GM18520 (cell line): ENCODE measurements around the gene HEATR3.

ENCODE experiments used
- ATAC-seq: cut with Tn5 transposase; IDR thresholded peaks from one replicate; pipeline ENCODE4 v1.9.1; 2021; ENCODE audit not compliant: unreplicated experiment

Gene HEATR3

DNA sequence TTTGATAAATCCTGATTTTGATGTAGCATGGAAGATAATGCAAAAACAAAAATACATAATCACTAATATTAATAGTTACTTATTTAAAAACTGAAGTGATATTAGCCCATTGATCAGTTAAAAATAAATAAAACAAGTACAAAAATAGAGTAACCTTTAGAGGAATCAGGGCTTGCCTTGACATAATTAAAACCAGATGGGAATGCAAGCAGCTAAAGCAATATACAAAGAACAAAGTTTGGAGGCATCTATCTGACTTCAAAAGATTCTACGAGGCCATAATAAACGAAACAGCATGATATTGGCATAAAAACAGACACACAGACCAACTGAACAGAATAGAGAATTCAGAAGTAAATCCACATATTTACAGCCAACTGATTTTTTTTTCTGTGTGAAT lies 15.0 kb upstream of the HEATR3 start:
- no peak for ATAC-seq

DNA sequence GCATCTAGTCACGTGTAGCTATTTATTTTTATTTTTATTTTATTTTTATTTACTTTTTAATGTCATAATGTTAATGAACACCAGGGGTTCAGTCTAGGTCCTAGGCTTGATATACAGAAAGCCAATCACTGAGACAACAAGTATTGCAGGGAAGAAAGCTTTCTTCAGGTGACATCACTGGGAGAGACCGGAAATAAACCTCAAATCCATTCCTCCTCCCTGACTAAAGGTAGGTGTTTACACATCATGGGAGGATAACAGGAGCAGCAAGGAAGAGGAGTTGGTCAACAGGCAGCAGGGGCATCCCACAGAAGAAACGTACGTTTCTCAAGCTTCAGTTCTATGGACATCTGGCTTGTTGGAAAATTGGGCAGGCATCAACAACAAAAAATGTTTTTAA lies 9.5 kb upstream of the HEATR3 start:
- no peak for ATAC-seq

DNA sequence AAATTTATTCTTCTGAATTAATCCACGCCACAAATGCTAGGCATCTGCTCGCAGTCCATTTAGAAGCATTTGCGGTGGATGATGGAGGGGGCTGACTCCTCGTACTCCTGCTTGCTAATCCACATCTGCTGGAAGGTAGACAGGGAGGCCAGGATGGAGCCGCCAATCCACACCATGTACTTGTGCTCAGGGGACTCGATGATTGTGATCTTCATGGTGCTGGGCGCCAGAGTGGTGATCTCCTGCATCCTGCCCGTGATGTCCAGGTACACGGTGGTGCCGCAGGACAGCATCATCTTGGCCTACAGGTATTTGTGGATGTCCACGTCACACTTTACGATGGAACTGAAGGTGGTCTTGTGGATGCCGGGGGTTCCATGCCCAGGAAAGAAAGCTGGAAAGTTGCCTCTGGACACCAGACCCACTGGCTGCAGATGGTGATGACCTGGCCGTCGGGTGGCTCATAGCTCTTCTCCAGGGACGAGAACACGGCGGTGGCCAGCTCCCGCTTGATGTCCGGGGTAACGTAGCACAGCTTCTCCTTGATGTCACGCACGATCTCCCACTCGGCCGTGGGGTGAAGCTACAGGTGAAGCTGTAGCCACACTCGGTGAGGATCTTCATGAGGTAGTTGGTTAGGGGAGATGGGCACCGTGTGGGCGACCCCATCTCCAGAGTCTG lies 7.5 kb upstream of the HEATR3 start:
- ATAC-seq: no peak

DNA sequence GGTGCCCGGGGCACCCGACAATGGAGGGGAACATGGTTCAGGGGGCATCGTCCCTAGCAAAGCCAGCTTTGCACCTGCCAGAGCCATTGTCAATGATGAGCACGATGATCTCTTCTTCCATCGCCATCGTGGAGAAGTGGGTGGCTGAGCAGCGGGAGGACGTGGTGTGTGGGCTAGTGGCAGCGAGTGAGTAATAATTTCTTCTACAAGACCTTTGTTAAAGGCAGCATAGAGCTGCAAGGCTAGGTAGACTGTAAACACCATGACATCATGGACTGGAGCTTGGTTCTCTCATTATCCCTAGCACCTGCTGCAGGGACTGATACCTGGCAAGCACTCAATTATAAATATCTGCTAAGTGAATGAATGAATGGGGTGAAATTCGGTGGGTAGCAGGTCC lies 6.7 kb upstream of the HEATR3 start:
- ATAC-seq: no peak

DNA sequence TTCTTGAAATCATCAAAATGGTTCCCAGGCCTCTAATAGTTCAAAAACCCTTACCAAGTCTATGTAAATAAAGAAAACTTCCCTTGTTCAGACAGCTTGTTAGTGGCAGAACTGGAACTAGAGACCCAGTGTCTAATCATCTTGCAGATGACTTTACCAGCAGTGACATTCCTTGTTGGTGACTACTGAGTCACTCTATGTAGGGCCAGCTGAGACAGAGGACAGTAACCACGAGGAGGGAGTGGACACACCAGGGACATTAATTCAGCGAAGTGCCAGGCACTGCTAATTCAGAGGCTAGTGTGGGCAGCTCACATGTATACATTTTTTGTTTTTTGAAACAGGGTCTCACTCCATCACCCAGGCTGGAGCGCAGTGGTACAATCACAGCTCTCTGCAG lies 6.1 kb upstream of the HEATR3 start:
- no peak for ATAC-seq

GRCh38 chr16:50061326-50061725 lies 4.4 kb upstream of the HEATR3 start:
- ATAC-seq: no peak

DNA sequence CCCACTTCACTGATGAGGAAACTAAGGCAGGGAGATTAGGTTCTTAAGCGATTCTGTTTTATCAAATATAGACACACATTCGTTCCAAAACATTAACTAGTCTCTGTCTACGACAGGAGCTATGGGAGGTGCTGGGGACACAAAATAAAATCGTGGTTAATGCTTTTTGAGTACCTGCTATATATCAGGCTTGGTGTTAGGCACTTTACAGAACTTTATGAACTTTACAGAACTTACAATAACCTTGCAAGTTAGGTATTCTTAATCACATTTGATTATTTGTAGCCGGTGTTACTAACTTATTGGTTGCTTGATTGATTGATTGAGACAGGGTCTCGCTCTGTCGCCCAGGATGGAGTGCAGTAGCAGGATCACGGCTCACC lies 538 bp upstream of the HEATR3 start:
- ATAC-seq: no peak

DNA sequence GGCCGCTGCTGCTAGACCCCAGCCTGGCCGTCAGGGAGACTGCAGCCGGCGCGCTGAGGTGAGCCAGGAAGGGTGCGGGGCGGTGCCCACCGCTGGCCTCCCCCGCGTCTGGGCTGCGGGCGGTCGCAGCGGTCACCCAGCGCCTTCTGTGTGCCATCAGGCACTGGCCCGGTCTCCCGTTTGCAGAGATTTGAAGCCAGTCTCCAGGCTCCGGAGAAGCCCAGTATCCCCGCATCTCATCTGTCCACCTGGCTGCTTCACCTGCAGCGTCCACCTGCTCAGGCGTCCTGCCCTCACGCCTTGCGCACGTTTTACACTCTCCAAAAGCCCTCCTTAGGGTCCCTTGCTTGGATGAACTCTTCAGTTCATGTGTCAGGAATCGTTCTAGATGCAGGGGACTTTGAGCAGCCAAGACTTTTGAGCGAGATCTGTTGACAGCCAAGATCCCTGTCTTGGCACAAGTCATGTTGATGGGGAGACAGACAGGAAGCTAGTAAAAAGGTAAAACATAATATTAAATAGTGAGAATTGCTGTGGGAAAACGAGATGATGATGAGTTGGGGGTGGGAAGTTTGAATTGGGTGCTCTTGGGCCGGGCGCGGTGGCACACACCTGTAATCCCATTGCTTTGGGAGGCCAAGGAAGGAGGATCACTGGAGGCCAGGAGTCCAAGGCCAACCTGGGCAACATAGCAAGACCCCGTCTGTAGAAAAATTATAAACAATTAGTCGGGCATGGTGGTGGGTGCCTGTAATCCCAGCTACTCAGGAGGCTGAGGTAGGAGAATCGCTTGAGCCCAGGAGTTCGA lies 916 bp downstream of the HEATR3 start:
- ATAC-seq: no peak

DNA sequence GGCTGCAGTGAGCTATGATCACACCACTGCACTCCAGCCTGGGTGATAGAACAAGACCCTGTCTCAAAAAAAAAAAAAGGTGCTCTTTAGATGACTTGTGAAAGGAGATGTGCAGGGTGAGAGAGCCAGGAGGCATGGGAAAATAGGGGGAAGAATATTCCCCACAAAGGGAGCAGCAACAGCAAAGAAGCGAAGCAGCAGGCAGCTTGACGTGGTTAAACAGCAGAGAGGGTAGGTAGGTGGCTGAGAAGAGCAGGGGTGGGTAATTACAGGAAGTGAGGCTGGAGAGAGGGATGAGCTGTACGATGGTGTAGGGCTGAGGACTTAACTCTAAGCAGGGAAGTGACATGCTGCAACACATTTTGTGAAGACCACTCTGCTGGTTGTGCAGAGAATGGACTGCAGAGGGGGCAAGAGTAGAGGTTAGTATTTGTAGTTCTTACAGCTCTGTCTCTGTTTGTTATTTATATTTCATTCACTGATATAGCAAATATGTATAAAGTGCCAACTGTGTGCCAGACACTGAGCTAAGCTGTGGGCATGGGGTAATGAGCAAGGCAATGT lies 1.6 kb downstream of the HEATR3 start:
- no peak for ATAC-seq

DNA sequence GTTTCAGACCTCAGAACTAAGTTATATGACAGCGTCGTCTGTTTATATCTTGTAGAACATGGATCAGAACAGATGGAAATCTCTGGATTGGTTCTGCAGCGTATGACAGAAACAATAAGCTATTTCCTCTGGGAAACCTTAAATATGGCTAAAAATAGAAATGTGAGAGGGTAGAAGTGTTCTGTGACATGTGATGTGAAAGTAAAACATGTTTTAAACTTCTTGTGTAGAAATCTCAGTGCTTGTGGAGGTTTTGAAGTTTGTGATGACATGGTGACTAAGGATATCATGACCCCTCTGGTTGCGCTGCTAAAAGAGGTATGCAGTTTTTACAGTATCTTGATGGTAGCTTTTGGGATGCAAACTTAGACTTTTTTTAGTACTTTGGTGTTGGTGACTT lies 2.8 kb downstream of the HEATR3 start:
- no peak for ATAC-seq

DNA sequence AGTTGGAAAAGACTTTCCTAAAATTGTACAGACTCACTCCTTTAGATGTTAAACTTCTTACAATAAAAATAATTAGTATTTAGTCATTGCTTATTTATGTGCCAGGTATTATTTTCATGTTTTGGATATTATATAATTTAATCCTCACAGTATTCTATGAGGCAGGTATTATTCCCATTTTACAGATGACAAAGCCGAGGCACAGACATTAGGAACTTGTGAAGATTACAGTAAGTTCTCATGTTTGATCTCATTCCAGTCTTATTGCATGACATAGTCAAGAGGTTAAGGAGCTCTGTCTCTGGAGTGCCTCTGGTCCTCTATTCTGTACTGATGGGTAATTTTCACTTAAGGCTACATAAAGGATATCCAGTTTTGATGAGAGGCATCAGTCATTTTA lies 3.3 kb downstream of the HEATR3 start:
- ATAC-seq: no peak

GRCh38 chr16:50071075-50071671 lies 5.4 kb downstream of the HEATR3 start:
- ATAC-seq: no peak

- no peak for ATAC-seq
These were observed 7.0 kb downstream of the HEATR3 start for GRCh38 chr16:50072730-50073129.

GRCh38 chr16:50079397-50080140 lies 13.8 kb downstream of the HEATR3 start:
- ATAC-seq: no peak

- ATAC-seq: no peak
These were observed 15.8 kb downstream of the HEATR3 start for GRCh38 chr16:50081428-50082018.

DNA sequence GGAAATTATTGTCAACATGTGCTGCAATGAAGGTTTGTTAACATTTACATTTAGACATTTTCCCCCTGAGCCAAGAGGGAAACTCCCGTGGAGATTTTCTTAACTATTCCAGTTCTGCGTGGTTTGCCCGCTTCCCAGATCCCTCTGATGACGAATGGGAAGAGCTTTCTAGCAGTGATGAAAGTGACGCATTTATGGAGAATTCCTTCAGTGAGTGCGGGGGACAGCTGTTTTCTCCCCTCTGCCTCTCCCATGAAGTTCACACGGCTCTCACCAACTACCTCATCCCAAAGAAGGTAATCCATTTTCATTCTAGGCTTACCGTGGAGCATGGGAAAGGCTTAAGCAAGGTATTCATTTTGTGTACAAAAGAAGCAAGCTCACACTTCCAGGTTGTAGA lies 18.2 kb downstream of the HEATR3 start:
- no peak for ATAC-seq

DNA sequence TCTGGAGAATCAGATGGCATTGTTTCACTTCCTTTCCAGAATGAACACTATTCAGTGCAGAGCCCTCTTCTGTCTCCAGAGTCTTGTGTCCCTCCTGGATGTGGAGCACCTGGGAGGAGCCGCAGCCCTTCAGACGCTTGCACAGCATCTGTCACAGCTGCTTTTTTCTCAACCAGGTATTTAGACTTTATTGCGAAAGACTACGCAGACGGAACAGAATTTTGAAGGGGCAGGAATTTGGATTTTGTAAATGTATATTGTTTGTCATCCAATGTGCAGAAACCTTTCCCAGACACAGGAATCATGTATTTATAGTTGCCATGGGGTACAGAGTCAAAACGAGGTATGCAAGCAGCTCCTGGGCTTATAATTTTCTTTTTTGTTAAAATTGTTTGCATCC lies 20.4 kb downstream of the HEATR3 start:
- ATAC-seq: no peak

GRCh38 chr16:50088302-50088701 lies 22.5 kb downstream of the HEATR3 start:
- ATAC-seq: no peak

DNA sequence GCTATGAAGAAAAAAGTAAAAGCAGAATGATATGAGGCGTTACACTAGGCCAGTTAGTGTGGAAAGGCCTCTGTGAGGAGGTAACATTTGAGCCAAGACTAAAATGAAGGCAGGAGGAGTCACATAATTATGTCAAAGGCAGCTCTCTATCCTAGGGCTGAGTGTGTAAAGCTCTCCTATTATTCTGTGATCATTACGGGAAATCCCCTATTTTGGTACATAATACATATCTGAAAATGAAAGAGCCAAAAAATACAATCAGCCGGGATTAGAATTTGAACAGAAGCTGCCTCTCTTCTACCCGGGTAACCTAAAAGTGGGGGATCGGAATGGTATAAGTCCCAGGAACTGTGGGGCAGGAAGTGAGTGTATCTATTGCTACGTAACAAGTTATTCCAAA lies 27.1 kb downstream of the HEATR3 start:
- ATAC-seq: no peak

- ATAC-seq: no peak
These were observed 28.1 kb downstream of the HEATR3 start for GRCh38 chr16:50093607-50094539.
